HepG2 (cell line): ENCODE results near the gene EIF5A. TPM values are rescaled to one million over a fixed set of nuclear protein-coding genes. Genes with fewer than 3 reads are reported as not detected.

ENCODE experiments used
- ATAC-seq: fragments of 200-7000 bp; cut with Tn5 transposase; 3 replicates; pipeline ENCODE4 v1.9.1; 2020; ENCODE audit warnings: mild to moderate bottlenecking, moderate library complexity
- BruUV-seq: library from RNA; stranded (reverse); fragments of 400-500 nt; replicated peaks from 2 replicates; lab custom pipeline; 2021; lab: Mats Ljungman, UMichigan
- CTCF ChIA-PET: fragments of 300-600 bp; formaldehyde crosslinking; extraction: SDS; loops from one replicate; lab custom pipeline; 2021; ENCODE audit warnings: low total read pairs, inconsistent platforms, low intra/inter-chr PET ratio; lab: Yijun Ruan, JAX
- POLR2A ChIA-PET: fragments of 350-600 bp; sonication (Branson Sonifier 250); formaldehyde crosslinking; loops from one replicate; lab custom pipeline; 2020; ENCODE audit warnings: antibody characterized with exemption, inconsistent platforms; lab: Yijun Ruan, JAX
- DNase-seq: peaks from one replicate; pipeline ENCODE4 v3.0.0-alpha.2; 2015; ENCODE audit warnings: low spot score
- FAIRE-seq: peaks from 3 replicates; lab custom pipeline; 2011; peaks lifted over from hg19 to GRCh38; lab: Jason Lieb, UNC
- H2AFZ ChIP-seq: one replicate; pipeline ENCODE4 v1.6.1; 2011; ENCODE audit warnings: low read length, inconsistent platforms
- H3K27ac ChIP-seq: fragments of 300-600 bp; 3 replicates; pipeline ENCODE4 v1.8.0; 2011; ENCODE audit warnings: mixed run types, mild to moderate bottlenecking, mixed read lengths, low read length, inconsistent platforms; ENCODE audit not compliant: insufficient read depth; ENCODE audit errors: extremely low read length
- H3K27me3 ChIP-seq, 2 experiments: fragments of 200-600 bp in 1 of 2; 2 replicates in 1 of 2; 3 replicates in 1 of 2; pipeline versions ENCODE4 v1.6.0 to v1.8.0; 2011; ENCODE audit warnings: low read length in 2 of 2, mild to moderate bottlenecking in 2 of 2, moderate library complexity in 2 of 2, inconsistent platforms in 1 of 2; ENCODE audit not compliant: insufficient read depth in 2 of 2, control insufficient read depth in 1 of 2
- H3K36me3 ChIP-seq, 2 experiments: fragments of 200-600 bp in 1 of 2; replicated peaks in 1 of 2; 2 replicates in 1 of 2; 3 replicates in 1 of 2; pipeline versions ENCODE4 v1.5.1 to v1.8.0; 2011; ENCODE audit warnings: low read length in 2 of 2, inconsistent platforms in 1 of 2; ENCODE audit not compliant: insufficient read depth in 2 of 2, control insufficient read depth in 1 of 2
- H3K4me1 ChIP-seq: 2 replicates; pipeline ENCODE4 v1.5.1; 2012; ENCODE audit warnings: low read length, inconsistent platforms; ENCODE audit not compliant: insufficient read depth
- H3K4me2 ChIP-seq: 2 replicates; pipeline ENCODE4 v1.6.0; 2011; ENCODE audit warnings: low read depth, low read length, inconsistent platforms
- H3K4me3 ChIP-seq, 3 experiments: fragments of 200-600 bp in 1 of 3; sonication (generic), shearing (Covaris generic) in 1 of 3; replicated peaks in 1 of 3; 2 replicates each; pipeline ENCODE4 v1.5.1; 2011 to 2016; ENCODE audit warnings: low read length in 3 of 3, inconsistent platforms in 2 of 3, low read depth in 2 of 3, mild to moderate bottlenecking in 2 of 3, control low read depth in 1 of 3, mixed read lengths in 1 of 3; ENCODE audit not compliant: insufficient read depth in 1 of 3
- H3K79me2 ChIP-seq: one replicate; pipeline ENCODE4 v1.6.1; 2011; ENCODE audit warnings: low read length, inconsistent platforms; ENCODE audit not compliant: insufficient read depth
- H3K9ac ChIP-seq: 2 replicates; pipeline ENCODE4 v1.6.0; 2011; ENCODE audit warnings: mild to moderate bottlenecking, low read depth, low read length, inconsistent platforms; ENCODE audit not compliant: insufficient read depth
- H3K9me3 ChIP-seq: 2 replicates; pipeline ENCODE4 v1.5.1; 2012; ENCODE audit warnings: mild to moderate bottlenecking, low read length
- H4K20me1 ChIP-seq: 2 replicates; pipeline ENCODE4 v1.6.0; 2011; ENCODE audit warnings: inconsistent platforms, mild to moderate bottlenecking, low read length, moderate library complexity; ENCODE audit not compliant: insufficient read depth
- GATAD2A ChIP-seq: IDR thresholded peaks from 2 replicates; pipeline ENCODE4 v1.6.1; 2016
- MTA1 ChIP-seq: sonication (generic); formaldehyde crosslinking; IDR thresholded peaks from 2 replicates; pipeline ENCODE4 v1.4.0; 2020; ENCODE audit warnings: missing genetic modification reagents, mild to moderate bottlenecking, borderline replicate concordance
- REPIN1 ChIP-seq: sonication (generic); formaldehyde crosslinking; IDR thresholded peaks from 2 replicates; pipeline ENCODE4 v1.8.0; 2022; ENCODE audit warnings: missing genetic modification reagents, low read depth, mild to moderate bottlenecking, borderline replicate concordance
- TAF1 ChIP-seq: sonication (generic); formaldehyde crosslinking; IDR thresholded peaks from 2 replicates; pipeline ENCODE4 v1.4.0; 2020; ENCODE audit warnings: missing genetic modification reagents
- ZNF672 ChIP-seq: sonication (generic); formaldehyde crosslinking; IDR thresholded peaks from 2 replicates; pipeline ENCODE4 v1.8.1; 2022; ENCODE audit warnings: missing genetic modification reagents
- WGBS: methylation state at CpG from one replicate; pipeline ENCODE4 v1.1.6; 2017; ENCODE audit warnings: low lambda C conversion rate; 5-methylcytosine and 5-hydroxymethylcytosine counted together
- in situ Hi-C: cut with HindIII; loops from 2 replicates; pipeline ENCODE4 v1.10.0; 2017; ENCODE audit warnings: low pct_unique_long_range_greater_than_20kb; ENCODE audit not compliant: extremely low pct_ligation_motif_present
- intact Hi-C: fragments of 100-400 bp; cut with micrococcal nuclease; formaldehyde crosslinking; loops from one replicate; pipeline ENCODE4 v1.10.0; 2022; ENCODE audit not compliant: unreplicated experiment
- polyA plus RNA-seq, 8 experiments: library from polyadenylated mRNA; depleted of rRNA in 3 of 8; stranded (reverse) in 7 of 8; unstranded in 1 of 8; fragments of >200 nt; fragmentation: Illumina TruSeq in 4 of 8; extraction: Trizol in 4 of 8; gene quantifications; 2 replicates each; pipeline versions ENCODE4 v1.2.1 to v1.2.3, GENCODE V29; 2011 to 2016; ENCODE audit warnings: low read depth in 4 of 8, missing spikeins in 1 of 8, mixed read lengths in 1 of 8; ENCODE audit not compliant: insufficient read depth in 1 of 8
- total RNA-seq, 5 experiments: library from RNA; depleted of rRNA; stranded (reverse); fragments of >200 nt; fragmentation: Illumina TruSeq; extraction: Trizol; gene quantifications; 2 replicates each; pipeline ENCODE4 v1.2.3, GENCODE V29; 2016; ENCODE audit warnings: low read depth in 1 of 5
- TF ChIP-seq, protein P1 (sequence below): sonication (generic); formaldehyde crosslinking; IDR thresholded peaks from 2 replicates; pipeline ENCODE4 v1.8.0; 2022; ENCODE audit warnings: mild to moderate bottlenecking, missing genetic modification reagents
- TF ChIP-seq, protein P2 (sequence below): sonication (generic); formaldehyde crosslinking; IDR thresholded peaks from 2 replicates; pipeline ENCODE4 v1.4.0; 2020; ENCODE audit warnings: missing genetic modification reagents

The EIF5A gene
- total and polyA plus RNA-seq, 2 of the 13 experiments (the other 11 are each of a cell fraction or from before 2014, with no cell fraction given): 319 to 337 TPM

DNA sequence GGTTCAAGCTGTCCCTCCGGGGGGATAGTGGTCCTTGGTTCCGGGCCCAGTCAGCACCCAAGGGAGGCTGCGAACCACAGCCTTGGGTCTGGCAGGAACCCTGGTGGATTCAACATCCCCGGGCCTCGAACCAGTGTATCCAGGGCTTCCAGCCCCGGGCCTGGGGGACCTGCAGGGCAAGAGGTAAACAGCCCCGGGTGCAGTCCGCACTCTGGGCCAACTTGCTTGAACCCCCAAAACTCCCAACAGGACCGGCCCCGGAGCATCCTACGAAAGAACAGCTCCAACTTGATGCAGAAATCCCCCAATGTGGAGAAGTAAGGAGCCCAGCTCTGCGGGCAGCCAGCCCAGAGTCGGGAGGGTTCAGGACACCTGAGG is 23.2 kb downstream of the EIF5A start:
- intact Hi-C loops (loop anchor here (1.0 kb wide), 1 partner anchor 38 kb away; no protein-coding TSS in a partner anchor), in situ Hi-C loops (no loop called here)
- H3K9me3 ChIP-seq: no peaks in the 10 kb centered on the region
- WGBS: 60% methylated on average over 8 of the region's 13 CpGs
- H3K79me2 ChIP-seq: peaks cover 12% of the 10 kb centered on the region
- 0 out of 2 replicates have a peak overlapping the region, but pooled peaks have one; percentile 46 for H3K9ac ChIP-seq
- no peaks in the 10 kb centered on the region for H4K20me1 ChIP-seq
- peaks cover 0 to 9% of the 10 kb centered on the region in 2 experiments; a peak in 3 of 5 replicates for H3K36me3 ChIP-seq
- H3K4me2 ChIP-seq: peak overlapping the region; percentile 84
- DNase-seq: no peak
- ATAC-seq: no peak
- no TSS peak for BruUV-seq
- CTCF ChIA-PET: no interaction called here
- FAIRE-seq: no peak
- TF ChIP-seq, protein P1, sequence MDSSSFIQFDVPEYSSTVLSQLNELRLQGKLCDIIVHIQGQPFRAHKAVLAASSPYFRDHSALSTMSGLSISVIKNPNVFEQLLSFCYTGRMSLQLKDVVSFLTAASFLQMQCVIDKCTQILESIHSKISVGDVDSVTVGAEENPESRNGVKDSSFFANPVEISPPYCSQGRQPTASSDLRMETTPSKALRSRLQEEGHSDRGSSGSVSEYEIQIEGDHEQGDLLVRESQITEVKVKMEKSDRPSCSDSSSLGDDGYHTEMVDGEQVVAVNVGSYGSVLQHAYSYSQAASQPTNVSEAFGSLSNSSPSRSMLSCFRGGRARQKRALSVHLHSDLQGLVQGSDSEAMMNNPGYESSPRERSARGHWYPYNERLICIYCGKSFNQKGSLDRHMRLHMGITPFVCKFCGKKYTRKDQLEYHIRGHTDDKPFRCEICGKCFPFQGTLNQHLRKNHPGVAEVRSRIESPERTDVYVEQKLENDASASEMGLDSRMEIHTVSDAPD: 0 out of 2 replicates have a peak, but pooled peaks have one; percentile 13
- TF ChIP-seq GATAD2A (CRISPR knock-in tag) (no peak), TAF1 (CRISPR knock-in tag) (0 out of 2 replicates have a peak, but pooled peaks have one; percentile 23)
- TF ChIP-seq, all 625 proteins: peak for 2
- POLR2A ChIA-PET: interaction anchor here (1.6 to 2.7 kb wide), 4 partner anchors 13 to 79 kb away, joined by 4 to 25 read pairs (median 14); partner anchors contain the start of genes CTDNEP1, ELP5 and SLC2A4
- Histone ChIP-seq H3K4me1 (peaks cover 38% of the 10 kb centered on the region), H3K27ac (no peak overlapping the region), H3K4me3 (peak overlapping the region; percentile 90 to 97 (median 91); a peak in 5 of 6 replicates), H2AFZ (no peak overlapping the region), H3K27me3 (peaks cover 0 to 4% of the 10 kb centered on the region in 2 experiments; a peak in 3 of 5 replicates)

DNA sequence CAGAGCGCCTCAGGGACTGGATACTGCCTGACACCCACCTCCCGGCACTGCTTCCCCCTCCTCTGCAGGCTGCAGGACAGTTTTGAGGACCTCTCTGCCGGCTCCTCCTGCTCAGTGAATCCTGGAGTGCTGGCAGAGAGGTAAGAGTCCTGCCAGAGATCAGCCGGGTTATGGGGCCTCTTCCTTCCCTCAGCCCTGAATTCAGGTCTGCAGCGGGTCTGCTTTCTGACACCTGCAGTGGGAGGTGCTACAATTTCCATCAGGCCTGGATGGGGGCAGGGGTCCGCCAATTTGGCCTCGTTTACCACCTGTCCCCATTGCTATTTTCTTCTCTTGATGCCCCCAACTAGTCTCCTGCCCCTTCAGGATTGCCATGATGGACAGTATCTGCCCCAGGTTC is 24.7 kb downstream of the EIF5A start:
- Histone ChIP-seq H2AFZ (no peak overlapping the region), H3K9ac (no peak overlapping the region), H4K20me1 (no peaks in the 10 kb centered on the region), H3K9me3 (no peaks in the 10 kb centered on the region), H3K4me1 (peaks cover 38% of the 10 kb centered on the region), H3K27ac (no peak overlapping the region), H3K36me3 (no peaks in the 10 kb centered on the region), H3K27me3 (peaks cover 0 to 4% of the 10 kb centered on the region in 2 experiments; a peak in 3 of 5 replicates), H3K4me3 (no peak overlapping the region)
- WGBS: 20% methylated on average over 5 of the region's 7 CpGs
- no peak for ATAC-seq
- in situ Hi-C loops (no loop called here), intact Hi-C loops (no loop called here)
- no TSS peak for BruUV-seq
- FAIRE-seq: no peak
- CTCF ChIA-PET: no interaction called here
- no peak for DNase-seq
- no peak for TF ChIP-seq MTA1 (CRISPR knock-in tag)
- TF ChIP-seq ZNF672: no peak
- TF ChIP-seq, protein P2, sequence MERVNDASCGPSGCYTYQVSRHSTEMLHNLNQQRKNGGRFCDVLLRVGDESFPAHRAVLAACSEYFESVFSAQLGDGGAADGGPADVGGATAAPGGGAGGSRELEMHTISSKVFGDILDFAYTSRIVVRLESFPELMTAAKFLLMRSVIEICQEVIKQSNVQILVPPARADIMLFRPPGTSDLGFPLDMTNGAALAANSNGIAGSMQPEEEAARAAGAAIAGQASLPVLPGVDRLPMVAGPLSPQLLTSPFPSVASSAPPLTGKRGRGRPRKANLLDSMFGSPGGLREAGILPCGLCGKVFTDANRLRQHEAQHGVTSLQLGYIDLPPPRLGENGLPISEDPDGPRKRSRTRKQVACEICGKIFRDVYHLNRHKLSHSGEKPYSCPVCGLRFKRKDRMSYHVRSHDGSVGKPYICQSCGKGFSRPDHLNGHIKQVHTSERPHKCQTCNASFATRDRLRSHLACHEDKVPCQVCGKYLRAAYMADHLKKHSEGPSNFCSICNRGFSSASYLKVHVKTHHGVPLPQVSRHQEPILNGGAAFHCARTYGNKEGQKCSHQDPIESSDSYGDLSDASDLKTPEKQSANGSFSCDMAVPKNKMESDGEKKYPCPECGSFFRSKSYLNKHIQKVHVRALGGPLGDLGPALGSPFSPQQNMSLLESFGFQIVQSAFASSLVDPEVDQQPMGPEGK (CRISPR knock-in tag): no peak
- no peak for TF ChIP-seq REPIN1
- TF ChIP-seq, all 625 proteins: peak for 0
- POLR2A ChIA-PET: no interaction called here
- Histone ChIP-seq H3K79me2 (peaks cover 12% of the 10 kb centered on the region), H3K4me2 (peak overlapping the region; percentile 12; the same call in 1 of the 2 replicates)
